GM19099 (cell line): ENCODE measurements around the gene PYM1.

ENCODE experiments used
- POLR2A ChIP-seq: IDR thresholded peaks from 3 replicates; pipeline ENCODE4 v1.6.1; 2011; ENCODE audit warnings: low read depth; ENCODE audit not compliant: insufficient read length; ENCODE audit errors: extremely low read depth

PYM1 gene

DNA sequence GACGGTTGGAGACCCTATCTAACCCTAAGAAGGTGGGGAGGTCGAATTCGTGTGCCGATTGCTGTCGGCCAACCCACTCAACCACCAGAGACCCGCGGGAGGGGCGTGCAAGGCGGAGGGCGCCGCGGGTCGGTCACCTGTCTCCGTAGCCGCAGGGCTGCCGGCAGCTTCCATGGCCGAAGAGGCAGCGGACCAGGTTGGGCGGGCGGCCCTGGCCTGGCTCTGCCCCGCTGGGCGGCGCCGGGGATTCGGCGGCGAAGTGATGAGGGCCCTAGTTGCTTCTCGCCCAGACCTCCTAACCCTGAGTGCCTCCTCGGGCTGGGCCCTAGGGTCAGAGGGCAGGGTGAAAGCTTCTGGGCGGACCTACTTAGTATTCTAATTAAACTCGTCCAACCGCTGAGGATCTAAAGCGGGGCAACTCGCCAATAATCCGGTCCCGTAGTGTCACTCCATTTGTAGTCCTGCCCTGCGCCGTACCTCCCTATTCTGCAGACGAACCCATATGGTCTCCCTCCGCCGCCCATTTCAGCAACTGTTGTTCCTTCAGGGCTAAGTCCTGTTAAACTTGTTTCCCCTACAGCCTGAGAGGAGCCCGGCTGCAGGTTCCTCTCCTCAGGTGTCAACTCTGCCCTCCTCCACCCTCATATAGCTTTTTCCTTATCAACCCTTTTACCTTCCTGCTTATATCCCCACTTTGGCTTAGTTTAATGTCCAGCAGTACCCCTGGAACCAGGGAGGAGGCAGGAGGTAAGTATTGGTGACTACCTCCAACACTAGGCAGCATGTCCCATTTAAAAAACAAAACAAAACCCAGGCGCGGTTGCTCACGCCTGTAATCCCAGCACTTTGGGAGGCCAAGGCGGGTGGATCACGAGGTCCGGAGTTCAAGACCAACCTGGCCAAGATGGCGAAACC is at the start of gene PYM1:
Gene PYM1 (minus strand): TSS at position 307 of the 915 bp plus-strand sequence. CDS start 133 bp downstream, at position 174.
- TF ChIP-seq POLR2A = peak; percentile 87

DNA sequence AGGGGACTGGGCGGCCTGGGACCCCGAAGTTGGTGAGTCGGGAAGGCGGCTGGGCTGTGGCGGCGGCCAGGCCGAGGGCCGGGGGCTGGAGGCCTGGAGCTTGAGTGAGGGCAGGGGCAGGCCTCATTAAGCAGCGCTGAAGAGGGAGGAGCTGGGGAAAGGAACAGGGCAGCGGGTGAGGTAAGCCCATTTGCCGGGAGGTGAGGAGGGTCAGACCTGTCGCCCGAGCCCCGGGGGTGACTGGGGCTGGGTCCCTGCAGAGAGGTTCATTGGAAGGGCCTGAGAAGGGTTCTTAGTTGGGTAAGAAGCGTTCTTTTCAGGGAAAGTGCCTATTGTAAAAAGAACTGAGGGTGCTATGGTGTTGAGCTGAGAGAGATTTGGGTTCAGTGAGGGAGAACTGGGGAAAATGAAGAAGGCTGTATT is 46.6 kb upstream of the PYM1 start:
- TF ChIP-seq POLR2A = no peak

DNA sequence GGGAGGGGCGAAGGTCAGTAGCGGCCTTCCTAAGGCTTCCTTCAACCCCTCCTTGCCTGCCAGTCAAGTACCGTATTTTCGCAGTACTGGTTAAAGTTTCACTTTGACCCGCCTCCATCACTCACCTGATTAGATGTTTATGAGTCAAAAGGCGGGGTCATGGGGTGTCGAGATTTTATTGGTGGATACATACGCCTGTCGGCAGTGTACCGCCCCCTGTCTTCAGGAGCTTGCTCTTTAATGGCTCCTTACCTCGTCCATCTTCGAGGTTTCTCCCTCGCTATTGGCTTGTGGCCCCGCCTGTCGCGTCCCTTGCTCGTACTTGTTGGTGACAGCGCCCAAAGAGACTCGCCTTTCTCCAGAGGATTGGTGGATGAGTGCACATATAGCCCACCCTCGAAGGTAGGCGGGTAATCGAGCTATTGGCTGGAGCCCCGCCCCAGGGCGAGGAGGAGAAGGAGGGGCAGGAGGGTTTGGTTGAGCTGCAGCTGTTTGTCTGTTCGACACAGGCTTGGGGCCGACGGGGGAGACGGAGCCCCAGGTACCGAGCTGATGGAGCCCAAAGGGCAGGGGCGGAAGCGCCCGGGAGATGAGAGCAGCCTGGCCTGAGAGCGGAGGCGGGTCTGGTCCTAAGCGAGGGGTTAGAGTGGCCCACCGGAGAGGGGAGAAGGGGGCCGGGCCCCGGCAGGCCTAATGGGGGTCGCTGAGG is 46.1 kb upstream of the PYM1 start, which contains the start of gene RAB5B:
Gene RAB5B (plus strand): TSS at position 480 of the 709 bp plus-strand sequence. CDS start 12,883 bp downstream, outside the sequence.
- peak; percentile 91 for TF ChIP-seq POLR2A

DNA sequence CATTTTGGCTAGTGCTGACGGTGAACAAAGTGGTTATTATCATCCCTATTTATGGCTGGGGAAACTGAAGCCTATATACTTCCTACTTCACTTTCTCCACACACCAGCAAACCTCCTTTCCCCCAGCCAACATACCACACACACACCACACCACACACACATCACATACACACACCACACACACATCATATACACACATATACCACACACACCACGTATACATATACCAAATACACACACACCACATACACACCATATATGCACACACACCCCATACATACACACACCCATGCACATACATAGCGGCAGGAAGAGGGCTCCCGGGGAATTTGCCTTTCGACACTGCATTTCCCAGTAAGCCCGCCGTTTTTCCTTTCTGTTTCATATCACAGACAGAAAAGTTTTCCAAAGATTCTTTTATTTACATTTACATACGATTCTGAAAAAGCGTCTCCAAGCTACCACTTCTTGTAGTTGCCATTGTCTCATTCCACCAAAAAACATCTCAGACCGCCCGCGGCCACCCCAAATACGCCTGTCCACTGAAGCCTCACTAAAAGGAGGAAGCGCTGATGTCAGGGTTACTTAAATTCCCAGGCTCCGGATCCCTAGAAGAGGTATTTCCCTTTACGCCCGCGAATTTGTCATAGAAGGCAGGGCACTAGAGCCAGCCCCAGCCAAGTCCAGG is 45.4 kb upstream of the PYM1 start:
- TF ChIP-seq POLR2A = peak; percentile 38

DNA sequence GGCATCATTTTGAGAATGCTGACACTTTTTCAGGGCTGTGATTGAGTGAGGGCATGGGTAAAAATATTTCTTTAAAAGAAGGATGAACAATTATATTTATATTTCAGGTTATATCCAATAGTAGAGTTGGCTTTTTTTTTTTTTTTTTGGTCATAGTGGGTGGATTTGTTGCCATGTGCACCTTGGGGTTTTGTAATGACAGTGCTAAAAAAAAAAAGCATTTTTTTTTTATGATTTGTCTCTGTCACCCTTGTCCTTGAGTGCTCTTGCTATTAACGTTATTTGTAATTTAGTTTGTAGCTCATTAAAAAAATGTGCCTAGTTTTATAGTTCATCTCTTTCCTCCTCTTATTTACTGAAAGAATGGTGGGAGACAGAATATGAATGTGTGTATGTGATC is 44.8 kb upstream of the PYM1 start:
- TF ChIP-seq POLR2A = no peak

DNA sequence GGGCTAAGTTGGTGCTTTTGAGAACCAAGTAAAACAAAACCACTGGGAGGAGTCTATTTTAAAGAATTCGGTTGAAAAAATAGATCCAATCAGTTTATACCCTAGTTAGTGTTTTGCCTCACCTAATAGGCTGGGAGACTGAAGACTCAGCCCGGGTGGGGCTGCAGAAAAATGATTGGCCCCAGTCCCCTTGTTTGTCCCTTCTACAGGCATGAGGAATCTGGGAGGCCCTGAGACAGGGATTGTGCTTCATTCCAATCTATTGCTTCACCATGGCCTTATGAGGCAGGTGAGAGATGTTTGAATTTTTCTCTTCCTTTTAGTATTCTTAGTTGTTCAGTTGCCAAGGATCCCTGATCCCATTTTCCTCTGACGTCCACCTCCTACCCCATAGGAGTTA is 44.3 kb upstream of the PYM1 start:
- no peak for TF ChIP-seq POLR2A

DNA sequence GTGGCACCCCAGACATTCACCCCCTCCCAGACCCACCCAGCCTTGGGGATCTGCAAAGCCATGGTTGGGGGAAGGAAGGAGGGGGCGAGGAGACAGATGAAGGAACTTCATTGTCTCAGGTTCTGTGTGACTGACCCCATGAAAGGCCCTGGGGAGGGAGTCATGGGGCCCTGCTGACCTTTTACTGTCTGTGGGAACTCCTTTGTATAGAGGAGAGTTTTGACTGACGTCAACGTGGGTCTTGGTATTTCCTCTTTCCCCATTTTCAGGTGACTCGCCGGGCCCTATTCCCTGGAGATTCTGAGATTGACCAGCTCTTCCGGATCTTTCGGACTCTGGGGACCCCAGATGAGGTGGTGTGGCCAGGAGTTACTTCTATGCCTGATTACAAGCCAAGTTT is 43.1 kb upstream of the PYM1 start:
- no peak for TF ChIP-seq POLR2A

DNA sequence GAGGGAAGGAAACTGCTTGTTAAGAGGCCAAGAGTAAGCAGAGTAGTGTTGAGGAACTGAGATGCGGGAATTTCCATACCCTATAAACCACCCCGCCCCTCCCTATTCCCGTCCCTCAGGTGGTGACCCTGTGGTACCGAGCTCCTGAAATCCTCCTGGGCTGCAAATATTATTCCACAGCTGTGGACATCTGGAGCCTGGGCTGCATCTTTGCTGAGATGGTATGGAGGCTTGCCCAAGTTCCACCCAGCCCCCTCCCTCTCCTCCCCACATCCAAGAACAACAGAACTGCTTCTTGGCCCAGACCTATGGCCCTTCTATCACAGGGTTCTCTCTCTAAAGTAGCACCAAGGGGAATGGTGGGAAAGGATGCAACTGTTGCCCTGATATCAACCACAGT is 41.7 kb upstream of the PYM1 start:
- TF ChIP-seq POLR2A = no peak

DNA sequence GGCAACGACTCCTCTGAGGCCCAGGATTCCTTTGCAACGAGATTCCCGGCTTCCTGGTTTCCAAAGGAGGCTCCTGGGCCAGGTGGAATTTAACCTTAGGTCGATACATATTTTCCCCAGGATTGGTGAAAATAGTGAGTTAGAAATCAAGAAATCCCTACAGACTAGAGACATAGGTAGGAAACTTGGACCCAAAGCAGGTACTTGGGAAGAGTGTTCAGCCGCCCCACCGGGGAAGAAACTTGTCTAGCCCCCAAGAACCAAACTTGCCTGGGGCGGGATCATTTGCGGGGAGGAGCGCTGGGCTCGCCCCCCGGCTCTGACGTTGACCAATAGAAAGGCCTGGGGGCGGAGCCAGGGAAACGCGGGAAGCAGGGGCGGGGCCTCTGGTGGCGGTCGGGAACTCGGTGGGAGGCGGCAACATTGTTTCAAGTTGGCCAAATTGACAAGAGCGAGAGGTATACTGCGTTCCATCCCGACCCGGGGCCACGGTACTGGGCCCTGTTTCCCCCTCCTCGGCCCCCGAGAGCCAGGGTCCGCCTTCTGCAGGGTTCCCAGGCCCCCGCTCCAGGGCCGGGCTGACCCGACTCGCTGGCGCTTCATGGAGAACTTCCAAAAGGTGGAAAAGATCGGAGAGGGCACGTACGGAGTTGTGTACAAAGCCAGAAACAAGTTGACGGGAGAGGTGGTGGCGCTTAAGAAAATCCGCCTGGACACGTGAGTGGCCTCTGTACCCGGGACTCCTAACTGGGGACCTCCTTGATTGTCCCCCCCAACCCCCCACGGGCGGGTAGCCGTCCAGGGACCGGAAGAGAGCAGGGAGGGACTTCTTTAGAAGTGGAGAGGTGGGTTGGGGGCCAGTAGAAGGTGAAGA is 39.0 kb upstream of the PYM1 start, which contains the start of gene CDK2:
Gene CDK2 (plus strand): TSS at position 423 of the 874 bp plus-strand sequence. CDS start 179 bp downstream, at position 602.
- TF ChIP-seq POLR2A = peak; percentile 76

DNA sequence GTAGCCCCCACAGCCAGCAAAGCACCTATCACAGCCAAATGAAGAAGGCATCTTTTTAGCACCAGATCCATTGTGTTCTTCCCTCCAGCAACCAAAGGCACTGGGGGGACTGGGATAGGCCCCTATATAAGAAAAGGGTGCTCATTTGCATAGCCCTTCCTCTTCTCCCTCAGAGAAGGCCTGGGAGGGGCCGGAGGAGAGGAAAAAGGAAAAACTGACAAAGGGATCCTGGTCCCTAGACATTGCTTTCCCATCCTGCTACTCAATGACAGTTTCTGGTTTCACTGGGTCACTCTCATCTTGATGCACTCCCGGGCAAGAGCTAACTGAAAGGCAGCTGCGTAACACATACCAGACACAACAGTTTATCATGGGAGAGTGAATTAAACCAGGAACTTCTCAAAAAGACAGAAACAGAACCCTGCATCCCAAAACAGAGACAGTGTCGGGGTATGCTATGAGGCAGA is 38.3 kb upstream of the PYM1 start, which contains the start of gene PMEL:
Gene PMEL (minus strand): TSS at position 102 of the 467 bp plus-strand sequence. CDS start 31 bp downstream, at position 71.
- no peak for TF ChIP-seq POLR2A

DNA sequence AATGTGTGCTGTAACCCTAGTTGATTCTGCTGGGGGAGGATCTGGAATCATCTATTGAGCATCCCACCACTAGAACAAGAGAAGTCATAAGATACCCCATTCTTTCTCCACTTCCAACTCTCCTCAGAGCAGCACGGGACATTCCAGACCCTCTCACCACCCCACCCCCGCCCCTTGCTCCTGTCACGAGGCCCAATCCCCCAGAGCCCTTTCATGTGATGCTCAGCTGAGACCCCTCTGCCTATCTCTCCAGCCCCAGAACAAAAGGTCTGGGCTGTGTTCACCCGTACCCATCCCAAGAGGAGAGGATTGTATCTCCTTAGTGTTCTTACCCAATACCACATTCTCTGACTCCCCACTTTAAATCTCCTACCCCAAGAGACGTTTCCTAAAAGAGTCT is 37.5 kb upstream of the PYM1 start:
- TF ChIP-seq POLR2A = no peak

DNA sequence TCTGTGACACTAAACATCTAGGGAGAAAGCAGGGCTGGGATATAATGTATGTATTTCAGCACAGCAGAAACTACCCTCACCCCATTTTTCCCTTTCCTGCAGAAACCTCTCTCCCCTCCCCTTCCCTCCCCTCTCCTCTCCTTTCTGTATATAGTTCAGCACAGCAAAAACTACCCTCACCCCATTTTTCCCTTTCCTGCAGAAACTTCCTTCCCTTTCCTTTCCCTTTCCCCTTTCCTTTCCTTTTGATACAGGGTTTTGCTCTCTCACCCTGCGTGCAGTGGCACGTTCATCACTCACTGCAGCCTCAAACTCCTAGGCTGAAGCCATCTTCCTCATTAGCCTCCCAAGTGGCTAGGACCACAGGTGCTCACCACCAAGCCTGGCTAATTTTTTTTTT is 36.1 kb upstream of the PYM1 start:
- no peak for TF ChIP-seq POLR2A

DNA sequence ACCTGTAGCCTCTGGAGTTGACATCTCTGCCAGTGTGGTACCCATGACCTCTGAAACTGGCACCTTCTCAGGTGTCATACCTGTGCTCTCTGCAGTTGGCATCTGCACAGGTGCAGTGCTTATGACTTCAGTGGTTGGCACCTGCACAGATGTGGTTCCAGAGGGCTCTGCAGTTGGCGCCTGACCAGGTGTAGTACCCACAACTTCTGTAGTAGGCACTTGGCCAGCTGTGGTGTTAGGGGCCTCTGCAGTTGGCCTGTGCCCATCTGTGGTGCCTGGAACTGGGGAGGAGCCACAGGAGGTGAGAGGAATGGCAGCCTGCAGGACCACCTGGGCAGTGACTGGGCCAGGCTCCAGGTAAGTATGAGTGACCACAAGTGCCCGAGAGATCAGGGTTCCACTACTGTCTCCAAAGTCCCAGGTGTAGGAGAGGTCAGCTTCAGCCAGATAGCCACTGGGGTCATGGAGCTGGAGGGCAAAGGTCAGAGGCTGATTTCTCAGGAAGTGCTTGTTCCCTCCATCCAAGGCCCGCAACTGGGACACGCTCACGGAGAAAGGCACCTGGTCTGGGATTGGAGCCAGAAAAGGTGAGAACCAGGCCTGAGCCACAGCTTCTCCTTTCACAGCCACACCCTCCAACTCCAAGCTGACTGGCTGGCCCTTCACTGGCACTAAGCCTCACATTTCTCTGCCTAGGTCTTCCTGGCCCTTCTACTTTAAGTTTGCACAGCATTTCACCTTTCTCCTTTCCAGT is 29.6 kb upstream of the PYM1 start:
- TF ChIP-seq POLR2A = no peak
